Stimulated activated CD4-positive, alpha-beta T cell treated with anti-CD3 and anti-CD28 coated beads, Interleukin-15, amount 100 ng/mL, for 48 hours (primary cell): ENCODE measurements around the gene MAPK13.

ENCODE experiments used
- DNase-seq, 2 donors: peaks; one replicate each; pipeline ENCODE4 v3.0.0-alpha.2; 2020; ENCODE audit warnings: low read depth in 2 of 2

The MAPK13 gene

DNA sequence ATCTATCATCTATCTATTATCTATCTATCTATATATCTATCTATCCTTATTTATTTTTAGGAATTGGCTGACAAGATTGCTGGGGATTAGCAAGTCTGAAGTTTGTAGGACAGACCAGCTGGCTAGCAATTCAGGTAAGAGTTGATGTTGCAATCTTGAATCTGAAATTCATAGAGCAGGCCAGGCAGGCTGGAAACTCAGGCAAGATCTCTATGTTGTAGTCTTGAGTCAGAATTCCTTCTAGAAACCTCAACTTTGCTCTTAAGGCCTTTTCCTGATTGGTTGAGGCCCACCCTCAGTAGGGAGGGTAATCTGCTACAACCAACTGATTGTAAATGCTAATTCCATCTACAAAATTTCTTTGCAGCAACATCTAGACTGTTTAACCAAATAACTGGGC, 19.2 kb downstream of the MAPK13 start:
- DNase-seq, result no peak

DNA sequence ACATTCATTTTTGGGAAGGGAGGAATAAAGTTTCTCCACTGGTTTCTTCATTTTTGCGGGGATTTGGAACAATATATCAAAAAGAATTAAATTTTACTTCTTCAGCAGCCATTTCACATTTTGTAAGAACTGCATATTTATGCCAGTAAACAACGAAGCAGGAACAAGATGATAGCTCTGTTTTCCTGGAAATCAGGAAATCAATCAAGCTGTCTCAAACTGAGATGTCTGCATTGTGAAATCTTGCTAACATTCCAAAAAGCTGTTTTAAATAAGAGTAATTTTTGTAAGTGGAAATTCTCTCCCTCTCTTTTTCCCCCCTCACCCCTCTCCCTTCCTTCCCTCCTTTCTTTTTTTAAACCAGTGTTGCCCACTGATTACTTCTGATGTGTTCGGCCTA, 20.0 kb downstream of the MAPK13 start:
- DNase-seq, result no peak

DNA sequence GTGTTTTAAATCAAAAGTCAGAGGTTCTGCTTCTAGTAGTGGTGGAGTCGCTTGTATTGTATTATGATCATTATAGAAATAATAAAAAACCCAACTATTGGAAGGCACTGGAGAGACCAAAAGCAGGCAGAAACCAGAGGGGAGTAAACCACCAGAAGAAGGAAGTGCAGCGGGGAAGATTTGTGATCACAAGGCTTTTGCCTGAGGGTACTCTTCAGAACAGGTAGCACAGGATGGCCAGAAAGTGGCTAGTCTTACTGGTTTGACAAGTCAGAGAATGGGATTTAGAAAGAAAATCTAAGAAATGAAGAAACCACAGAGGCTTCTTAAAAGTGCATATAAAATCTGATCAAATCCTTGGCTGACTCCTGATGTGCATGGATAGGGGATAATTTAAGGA, 24.0 kb downstream of the MAPK13 start:
- no peak for DNase-seq

DNA sequence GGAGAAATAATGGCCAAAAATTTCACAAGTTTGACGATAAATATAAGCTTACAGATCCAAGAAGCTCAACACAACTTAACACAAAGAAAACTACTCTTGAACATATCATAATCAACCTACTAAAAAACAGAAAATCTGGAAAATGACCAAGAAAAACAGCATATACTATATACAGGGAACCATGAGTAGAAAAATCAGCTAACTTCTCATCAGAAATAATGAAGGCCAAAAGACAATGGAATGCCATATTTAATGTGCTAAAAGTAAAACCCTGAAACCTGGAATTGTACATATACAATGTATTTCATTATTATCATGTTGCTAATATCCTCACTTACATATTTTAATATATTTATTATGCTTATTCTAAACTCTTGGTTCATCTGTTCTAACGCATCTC, 25.3 kb downstream of the MAPK13 start:
- DNase-seq, result no peak

DNA sequence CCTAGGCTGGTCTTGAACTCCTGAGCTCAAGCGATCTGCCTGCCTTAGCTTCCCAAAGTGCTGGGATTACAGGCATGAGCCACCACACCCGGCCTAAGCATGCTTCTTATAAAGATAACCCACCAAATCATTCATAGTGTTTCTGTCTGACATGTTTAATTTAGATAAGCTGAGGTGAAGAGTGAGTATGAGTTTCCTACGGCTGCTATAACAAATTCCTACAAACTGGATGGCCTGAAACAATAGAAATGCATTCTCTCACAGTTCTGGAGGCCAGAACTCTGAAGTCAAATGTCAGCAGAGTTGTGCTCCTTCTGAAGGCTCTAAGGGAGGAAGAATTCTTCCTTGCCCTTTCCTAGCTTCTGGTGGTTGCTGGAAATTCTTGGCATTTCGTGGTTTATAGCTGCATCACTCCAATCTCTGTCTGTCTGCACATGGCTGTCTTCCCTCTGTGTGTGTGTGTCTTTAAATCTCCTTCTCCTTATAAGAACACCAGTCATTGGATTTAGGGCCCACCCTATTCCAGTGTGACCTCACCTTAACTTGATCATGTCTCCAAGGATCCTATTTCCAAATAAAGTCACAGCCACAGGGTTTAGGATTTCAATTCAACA, 29.9 kb downstream of the MAPK13 start:
- no peak for DNase-seq

DNA sequence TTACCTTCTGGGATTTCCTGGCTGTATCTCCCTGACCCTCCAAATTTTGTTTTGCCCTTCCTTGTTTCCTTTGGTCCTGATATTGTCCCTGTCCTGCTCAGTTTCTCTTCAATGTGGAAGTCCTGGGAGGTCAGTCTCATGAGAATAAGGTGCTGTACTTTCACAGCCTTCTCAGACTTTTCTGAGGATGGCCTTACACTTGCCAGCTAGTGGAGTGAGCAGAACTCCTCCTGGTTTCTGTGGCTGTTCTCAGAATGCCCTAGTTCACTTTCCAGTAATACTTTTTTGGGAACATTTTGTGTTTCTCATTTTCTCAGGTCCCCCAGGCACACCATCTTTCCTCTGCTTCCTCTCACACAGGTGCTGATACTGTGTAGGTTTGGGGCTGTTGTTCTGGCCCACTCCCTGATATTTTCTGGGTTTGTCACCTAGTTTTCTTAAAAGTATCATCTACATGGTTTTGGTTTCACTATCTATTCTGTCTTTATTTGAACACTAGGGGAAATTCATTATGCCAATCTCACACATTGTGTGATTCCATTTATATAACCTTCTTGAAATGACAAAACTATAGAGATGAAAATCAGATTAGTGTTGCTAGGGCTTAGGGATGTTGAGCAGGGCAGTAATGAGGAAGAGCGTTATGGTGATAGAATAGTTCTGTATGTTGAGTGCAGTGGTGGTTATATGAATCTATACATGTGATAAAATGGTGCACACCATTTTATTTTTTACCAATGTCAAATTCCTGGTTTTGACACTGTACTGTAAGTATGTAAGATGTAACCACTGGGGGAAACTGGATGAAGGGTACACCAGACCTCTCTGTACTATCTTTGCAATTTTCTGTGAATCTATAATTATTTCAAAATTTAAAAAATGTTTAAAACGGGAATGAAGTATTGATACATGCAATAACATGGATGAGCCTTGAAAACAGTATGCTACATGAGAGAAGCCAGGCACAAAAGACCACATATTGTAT, 39.0 kb downstream of the MAPK13 start:
- no peak for DNase-seq

DNA sequence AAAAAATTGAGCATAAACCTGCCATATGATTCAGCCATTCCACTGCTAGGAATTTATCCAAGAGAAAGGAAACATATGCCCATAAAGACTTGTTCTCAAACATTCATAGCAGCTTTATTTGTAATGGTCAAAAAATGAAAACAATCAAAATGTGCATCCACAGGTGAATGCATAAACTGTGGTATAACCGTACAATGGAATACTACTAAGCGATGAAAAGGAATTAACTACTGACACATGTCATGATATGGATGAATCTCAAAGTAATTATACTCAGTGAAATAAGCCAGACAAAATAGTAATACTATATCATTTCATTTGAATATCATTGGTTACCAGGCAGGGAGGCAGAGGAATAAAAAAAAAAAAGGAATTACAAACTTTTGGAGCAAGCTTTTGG, 40.4 kb downstream of the MAPK13 start:
- no peak for DNase-seq

DNA sequence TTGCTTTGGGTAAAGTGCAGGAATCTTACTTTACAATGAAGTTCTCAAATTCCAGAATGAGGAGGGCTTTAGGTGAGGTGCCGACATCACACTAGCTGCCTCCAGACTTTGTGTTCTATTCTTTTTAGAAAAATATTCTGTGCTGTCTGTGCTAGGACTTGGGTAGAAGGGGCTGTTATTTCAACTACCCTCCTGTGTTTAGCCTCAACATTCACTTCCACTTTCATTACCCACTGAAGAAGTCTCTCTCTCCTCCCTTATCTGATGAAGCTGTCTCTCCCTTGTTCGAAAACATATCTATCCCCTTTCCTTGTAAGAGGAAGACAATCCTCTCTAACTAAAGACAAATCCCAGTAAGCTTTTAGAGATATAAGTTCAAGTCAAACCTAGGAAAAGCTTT, 41.3 kb downstream of the MAPK13 start:
- DNase-seq, result no peak

DNA sequence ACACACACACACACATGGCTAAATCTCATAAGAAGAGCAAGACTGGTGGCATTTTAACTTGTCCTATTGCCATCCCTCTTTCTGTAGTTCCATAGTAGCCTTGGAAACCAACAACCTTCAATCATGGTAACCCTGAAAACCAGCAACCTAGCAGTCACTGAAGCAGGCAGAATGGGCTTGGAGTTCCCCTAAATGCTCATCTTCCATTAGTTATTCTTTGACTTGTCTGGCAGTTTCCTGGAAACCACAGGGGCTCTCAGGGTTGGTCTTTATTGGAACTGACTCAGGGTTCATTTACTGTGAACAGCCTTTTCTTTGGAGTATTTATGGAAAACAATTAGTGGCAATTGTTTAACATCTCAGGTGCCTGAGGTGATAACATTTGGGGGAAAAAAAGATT, 46.9 kb downstream of the MAPK13 start:
- no peak for DNase-seq

DNA sequence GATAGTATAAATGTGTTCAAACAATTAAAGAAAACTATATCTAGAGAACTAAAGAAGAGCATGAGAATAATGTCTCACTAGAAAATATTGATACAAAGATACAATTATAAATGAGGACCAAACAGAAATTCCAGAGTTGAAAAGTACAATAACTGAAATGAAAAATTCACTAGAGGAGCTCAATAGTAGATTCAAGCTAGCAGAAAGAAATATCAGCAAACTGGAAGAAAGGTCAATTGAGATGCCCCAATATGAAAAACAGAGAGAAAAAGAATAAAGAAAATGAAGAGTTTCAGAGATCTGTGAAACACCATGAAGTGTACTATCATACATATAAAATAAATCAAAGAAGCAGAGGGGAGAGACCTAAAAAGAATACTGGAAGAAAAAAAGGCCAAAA, 48.2 kb downstream of the MAPK13 start:
- no peak for DNase-seq

DNA sequence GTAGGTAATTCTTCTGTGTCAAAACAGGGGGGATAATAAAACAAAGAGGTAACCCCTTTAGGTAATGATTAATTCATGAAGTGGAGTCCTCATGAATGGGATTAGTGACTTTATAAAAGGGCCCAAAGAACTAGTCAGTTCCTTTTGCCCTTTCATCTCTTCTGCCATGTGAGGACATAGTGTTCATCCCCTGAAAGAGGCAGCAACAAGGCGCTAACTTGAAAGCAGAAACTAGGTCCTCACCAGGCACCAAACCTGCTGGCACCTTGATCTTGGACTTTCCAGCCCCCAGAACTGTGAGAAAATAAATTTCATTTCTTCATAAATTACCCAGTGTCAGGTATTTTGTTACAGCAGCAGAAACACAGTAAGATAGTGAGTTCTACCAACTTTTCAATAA, 49.8 kb downstream of the MAPK13 start:
- no peak for DNase-seq

DNA sequence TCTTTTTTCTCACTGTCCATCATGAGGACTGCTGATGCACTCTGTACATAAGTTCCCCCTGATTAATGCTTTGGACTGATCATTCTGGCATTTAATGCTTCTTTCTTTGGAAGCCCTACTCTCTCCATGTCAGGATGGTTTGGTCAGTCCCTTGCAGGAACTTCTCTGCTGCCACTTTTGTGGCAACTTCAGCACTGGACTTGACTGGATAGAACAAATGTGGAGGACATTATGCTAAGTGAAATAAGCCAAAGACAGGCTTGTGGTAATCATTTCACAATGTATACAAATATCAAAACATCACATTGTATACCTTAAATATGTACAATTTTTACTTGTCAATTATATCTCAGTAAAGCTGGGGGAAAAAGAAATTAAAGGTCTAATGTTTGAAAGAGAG, 54.0 kb downstream of the MAPK13 start:
- no peak for DNase-seq

DNA sequence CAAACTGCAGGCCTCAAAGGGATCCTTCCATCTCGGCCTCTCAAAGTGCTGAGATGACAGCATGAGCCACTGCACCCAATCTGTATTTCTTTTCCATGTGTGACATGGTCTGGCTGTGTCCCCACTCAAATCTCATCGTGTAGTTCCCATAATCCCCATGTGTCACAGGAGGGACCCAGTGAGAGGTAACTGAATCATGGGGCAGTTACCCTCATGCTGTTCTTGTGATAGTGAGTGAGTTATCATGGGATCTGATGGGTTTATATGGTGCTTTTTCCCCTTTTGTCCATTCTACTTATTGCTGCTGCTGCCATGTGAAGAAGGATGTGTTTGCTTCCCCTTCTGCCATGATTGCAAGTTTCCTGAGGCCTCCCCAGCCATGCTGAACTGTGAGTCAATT, 55.9 kb downstream of the MAPK13 start:
- no peak for DNase-seq

DNA sequence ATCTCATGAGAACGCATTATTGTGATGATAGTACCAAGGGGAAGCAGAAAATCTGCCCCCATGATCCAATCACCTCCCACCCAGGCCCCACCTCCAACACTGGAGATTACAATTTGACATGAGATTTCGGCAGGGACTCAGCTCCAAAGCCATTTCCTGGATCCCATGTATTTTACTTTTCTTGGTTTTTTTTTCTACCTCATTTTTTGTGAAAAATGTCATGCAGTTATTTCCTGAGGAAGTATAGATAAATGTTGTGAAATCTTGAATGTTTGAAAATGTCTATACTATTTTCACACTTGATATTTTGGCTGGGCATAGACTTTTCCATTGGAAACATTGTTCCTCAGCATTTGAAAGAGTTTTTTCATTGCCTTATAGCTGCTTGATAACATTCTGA, 57.1 kb downstream of the MAPK13 start:
- DNase-seq, result no peak
